HG03066 (cell line): ENCODE results near the gene HCN4.
"Not testable (repeated sequence)": the region's sequence is repeated elsewhere in the genome, so short reads cannot be mapped to it uniquely, and the experiment has no call there.

Source experiments
- ATAC-seq: cut with Tn5 transposase; IDR thresholded peaks from one replicate; pipeline ENCODE4 v1.9.1; 2021; ENCODE audit warnings: low read depth; ENCODE audit not compliant: unreplicated experiment

HCN4 gene

DNA sequence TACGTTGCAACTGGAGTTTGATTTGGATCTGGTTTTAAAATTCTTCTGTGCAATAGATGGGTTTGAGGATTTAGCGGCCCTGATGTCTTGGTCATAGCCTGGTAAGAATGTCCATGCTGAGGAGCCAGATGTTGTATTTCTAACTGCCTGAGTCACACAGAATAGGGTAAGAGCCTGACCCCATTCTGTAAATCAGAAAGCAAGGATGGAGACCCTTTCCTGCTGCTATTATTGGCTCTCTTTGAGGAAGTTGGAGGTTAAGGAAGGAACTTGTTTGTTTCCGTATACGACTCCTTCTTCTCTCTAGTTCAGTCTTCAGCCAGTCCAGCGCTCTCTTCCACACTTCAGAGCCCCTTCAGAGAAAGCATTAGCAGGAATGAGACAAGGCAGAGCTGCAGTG is 65.1 kb downstream of the HCN4 start:
- ATAC-seq: no peak

DNA sequence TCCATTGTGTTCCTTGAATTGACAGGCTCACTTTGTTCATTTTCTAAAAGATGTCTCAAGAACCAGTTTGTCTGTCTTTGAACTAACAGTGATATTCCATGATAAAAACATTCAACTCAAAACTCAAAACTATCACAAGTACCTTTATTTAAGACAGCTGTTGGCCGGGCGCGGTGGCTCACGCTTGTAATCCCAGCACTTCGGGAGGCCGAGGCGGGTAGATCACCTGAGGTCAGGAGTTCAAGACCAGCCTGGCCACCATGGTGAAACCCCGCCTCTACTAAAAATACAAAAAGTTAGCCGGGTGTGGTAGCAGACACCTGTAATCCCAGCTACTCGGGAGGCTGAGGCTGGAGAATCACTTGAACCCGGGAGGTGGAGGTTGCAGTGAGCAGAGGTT is 68.5 kb downstream of the HCN4 start:
- not testable (repeated sequence) for ATAC-seq

DNA sequence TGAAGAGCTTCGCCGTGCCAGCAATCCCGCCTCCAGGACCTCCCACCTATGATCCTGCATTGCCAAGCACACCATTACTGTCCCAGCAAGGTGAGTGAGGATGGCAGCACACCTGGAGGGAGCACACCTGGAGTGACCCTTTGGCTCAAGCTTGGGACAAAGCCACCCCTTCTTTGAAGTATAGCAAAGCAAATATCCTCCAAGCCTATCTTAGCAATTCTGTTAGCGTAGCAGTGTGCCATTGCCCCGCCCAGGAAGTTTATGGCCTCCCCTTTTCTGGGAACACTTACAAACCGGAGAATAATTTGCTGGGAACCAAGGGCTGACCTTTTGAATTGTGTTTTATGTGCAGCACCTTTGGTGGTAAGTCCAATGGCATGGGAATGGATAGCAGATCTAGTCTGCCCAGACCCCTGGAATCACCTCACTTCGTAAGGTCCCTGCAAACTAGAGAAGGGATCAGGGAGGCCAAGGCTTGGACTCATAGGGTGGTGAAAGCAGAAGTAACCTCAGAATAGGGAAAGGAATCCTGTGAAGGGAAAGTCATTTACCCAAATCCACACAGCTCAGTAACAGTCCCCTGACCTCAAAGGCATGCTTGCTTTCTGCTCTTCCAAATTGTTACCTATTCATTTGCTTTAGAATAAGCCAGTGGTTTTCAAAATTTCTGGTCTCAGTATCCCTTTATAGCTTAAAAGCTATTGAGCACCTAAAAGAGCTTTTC is 70.1 kb downstream of the HCN4 start:
- ATAC-seq: no peak

DNA sequence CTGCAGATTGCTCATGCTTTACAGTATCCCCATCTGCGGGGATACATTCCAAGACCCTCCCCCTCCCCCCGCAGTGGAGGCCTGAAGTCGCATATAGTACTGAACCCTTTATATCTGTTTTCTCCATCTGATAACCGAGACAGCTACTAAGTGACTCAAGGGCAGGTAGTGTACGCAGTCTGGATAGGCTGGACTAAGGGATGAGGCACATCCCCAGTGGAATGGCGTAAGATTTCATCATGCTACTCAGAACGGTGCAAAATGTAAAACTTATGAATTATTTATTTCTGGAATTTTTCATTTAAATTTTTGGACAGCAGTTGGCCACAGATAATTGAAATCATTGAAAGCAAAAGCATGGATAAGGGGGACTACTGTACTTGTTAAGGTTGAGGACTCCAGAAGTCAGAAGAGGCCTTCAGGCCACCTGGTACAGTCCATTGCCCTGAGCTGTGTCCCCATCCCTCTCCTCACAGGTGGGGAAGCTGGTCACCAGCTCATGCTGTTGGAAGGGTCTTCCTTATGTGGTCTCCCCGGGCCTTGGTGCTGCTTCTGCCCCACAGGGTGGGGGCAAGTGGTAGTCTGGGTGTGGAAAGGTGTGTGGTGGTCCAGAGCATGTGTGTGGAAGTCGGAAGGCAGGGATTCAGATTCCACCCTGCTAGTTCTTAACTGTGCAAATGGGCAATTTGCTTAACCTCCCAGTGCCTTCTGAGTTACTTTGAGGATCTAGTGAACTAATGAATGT is 72.0 kb downstream of the HCN4 start:
- ATAC-seq: no peak

DNA sequence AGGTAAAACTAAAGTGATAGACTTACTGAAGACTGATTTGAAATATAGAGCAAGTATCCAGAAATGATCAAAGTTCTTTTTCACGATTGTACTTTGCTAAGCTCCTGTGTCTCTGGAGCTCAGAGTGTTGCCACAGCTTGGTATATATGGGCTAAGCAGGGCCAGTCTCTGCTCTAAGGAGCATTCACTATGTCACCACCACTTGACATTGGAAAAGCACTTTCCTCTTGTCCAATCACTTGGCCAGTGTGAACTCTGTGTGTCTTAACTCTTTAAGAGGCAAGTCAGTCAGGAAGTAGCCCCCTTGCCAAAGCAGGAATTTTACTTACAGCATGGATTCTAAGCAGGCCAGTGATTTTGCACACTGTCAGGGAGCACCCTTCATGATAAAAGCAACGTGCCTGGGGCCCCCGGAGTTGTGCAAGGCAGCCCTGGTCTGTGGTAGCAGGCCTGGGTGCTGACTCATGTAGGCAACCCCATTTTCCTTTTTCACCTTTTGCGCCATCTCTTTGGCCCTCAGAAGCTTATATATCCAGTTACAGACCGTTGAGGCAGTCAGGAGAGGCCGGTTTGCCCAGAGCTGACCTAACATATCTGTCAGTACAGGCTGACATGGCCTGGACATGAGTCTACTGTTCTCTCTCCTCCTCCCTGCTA is 73.0 kb downstream of the HCN4 start:
- no peak for ATAC-seq

DNA sequence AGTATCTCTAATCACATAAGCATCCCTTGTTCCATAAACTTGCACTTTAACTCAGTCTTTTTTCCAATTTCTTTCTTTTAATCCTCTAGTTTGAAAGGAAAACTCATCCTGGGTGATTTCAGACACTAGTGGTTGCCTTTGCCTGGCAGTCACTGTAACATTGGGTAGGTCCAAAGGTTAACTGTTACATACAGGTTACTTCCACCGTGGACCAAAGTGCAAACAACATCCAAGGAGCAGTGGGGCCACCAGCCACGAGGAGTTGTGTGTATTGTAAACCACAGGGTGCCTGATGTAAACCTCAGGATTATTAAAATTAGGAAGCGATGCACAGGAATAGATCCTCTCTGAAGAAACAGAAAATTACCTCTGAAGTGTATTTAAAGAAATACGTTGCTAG is 75.0 kb downstream of the HCN4 start:
- no peak for ATAC-seq

DNA sequence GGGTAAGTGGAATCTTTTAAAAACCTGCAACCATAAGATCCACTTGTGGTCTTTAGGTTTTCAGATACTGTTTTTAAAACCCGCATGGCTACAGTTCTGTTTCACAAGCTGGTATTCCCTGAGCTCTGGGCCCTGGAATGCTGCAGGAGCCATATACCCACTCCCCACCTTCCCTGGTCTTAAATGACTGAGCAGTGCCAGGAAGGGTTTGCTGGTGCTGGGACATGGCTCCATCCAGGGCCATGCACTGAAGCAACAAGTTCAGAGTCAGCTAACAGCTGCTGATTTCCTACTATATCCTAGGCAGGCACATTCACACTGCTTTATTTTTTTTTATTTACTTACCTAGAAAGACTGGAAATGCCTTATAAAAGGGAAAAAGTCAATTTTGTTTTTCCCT is 77.3 kb downstream of the HCN4 start:
- ATAC-seq: no peak

DNA sequence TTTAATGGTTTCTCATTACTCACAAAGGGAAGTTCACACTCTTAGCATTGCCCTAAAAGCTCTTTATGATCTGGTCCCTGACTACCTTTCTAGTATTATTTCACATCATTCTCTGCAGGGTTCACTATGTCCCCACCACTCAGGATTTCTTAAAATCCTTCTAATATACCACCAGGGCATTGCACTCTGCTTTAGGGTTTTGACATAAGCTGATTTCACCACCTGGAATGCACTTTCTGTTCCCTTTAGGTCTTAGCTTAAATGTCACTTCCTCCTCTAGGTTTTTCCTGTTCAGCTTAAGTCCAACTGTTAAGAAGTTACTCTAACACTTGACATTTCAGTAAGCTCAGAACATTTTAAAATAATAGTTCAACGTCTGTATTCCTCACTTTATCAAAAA is 81.7 kb downstream of the HCN4 start:
- no peak for ATAC-seq

DNA sequence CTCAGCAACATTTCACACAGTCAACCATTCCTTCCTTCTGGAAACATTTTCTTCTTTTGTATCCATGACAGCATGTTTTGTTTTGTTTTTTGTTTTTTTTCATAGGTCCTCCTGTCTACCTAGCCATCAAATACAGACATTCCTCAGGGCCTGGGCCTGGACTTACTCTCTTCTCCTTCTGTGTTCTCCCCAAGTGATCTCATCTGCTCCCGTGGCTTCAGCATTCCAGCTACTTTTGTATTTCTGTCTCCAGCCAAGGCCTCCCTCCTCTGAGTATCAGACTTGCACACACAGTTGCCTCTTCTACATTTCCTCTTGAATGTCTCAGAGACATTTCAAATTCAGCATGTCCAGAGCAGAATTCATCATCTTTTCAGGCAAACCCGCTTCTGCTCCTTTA is 82.4 kb downstream of the HCN4 start:
- no peak for ATAC-seq

DNA sequence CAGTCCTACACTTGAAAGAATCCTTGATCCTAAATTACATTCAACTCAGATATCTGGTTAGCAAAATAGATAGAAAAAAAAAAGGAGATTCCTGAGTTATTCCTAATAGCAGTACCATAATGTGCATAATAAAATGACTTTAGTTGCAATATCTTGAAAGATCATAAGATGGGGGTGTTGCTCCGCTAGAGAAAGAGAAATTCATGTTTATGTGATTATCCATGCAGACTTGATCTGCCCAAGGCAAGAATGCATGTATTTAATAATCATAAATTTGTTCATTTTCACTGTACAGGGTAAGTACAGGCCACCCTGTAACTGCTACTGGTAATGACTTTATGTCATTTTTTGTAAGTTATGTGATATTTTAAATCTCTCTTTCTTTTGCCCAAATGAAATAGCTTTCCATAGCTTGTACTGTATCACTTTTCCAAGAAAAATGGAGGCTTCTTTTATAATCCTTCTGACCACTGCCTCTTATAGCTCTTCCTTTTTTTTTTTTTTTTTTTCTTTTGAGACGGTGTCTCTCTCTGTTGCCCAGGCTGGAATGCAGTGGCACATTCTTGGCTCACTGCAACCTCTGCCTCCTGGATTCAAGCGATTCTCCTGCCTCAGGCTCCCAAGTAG is 84.6 kb downstream of the HCN4 start:
- no peak for ATAC-seq

DNA sequence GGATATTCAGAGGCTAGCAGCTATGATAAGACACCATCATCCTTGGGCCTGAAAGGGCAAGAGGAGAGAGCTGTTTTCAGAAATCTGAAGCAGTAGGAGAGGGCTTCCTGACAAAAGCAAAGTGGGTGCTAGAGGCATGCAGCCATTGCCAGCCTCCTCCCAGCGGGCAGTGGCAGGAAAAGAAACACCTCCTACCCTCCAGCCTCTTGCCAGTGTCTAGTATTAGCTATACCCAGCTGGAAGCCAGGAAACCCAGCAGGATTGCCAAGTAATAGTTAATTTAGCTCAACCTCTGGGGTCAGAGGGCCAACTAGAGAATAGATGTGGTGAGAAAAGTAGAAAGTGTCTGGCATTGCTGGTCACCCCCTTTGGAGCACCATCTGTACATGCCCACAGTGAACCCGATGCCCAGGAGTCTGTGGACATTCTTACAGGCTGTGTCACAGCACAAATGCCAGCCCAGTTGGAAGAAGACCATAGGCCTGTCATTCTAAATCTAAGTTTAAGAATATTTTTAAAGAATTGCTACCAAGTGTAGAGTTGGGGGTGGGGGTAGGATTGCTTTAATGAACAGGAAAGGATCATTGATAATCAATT is 85.3 kb downstream of the HCN4 start:
- ATAC-seq: no peak

DNA sequence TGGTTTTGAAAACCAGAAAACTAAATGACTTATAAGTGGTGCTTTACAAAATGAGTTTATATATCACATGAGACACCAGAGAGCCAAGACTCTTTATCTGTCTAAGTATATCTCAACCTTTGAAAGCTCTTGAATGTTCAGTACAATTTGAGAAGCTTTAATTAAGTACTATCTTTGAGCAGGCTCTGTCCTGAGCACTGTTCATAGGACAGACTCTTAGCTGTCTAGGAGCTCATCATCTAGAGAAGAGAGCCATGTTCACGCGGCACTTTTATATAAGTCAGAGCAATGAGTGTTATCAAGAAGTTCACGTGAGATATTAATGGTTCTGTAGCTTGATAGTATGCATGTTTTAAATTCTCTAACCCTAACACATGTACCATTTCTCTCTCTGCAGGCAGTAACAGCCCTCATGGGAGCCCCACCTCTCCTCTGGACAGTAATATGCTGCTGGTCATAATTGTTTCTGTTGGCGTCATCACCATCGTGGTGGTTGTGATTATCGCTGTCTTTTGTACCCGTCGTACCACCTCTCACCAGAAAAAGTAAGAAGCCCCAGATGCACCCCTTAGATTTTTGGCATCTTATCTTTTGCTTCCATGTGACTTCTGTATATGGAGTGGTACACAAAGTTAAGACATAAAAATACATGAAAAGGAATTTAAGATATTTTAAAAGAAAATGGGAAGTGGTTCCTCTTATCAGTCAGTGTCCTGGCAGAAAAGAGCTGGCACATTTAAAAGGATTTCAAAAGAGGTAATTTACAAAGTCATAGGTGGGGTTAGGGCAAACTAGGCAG is 86.0 kb downstream of the HCN4 start:
- ATAC-seq: no peak

DNA sequence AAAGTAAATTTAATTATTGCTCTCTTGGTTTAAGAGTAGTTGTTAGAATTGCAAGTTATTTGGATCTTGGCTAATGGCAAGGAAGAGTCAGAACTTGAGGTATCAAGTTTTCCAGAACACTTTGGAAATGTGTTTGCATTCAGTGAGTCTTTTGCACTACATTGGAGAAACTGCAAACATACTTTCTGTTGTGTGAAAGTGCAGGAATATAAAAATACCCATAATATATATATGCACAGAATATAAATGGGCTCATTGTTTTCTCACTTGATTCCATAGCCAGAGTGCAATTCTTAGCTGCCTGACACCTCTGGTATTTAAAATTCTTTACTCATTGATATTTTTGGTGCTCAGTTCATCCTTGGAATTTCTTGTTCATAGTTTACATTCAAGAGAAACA is 92.9 kb downstream of the HCN4 start:
- ATAC-seq: no peak

DNA sequence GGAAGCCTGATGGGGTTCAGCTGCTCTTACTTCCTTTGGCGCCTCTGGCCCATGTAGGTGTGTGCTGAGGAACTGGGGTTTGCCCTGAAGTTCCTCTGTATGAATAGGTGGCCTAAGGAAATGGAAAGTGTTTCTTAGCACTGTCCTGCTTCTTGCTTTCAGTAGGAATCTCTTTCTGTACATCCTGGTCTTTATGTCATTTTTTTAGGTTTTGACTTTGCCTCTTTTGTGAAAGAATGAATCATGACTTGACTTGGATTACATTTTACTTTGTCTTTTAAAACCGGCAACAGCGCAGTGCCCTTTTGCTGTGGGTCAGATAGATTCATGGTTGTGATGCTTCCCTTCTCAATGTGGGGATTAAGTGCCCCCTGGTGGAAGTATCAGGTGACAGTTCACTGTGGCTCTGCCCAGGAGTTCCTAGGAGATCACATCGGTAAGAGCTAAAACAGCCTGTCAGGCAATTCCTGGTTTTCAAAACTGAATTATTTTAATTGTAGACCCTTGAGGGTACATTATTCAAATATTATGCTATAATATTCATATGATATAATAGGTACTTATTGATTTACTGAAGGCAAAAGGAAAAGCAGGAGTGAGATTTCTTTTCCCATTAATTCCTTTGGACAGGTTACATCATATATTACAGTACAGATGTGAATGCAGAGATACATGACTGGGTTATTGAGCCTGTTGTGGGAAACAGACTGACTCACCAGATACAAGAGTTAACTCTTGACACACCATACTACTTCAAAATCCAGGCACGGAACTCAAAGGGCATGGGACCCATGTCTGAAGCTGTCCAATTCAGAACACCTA is 95.4 kb downstream of the HCN4 start:
- ATAC-seq: no peak

DNA sequence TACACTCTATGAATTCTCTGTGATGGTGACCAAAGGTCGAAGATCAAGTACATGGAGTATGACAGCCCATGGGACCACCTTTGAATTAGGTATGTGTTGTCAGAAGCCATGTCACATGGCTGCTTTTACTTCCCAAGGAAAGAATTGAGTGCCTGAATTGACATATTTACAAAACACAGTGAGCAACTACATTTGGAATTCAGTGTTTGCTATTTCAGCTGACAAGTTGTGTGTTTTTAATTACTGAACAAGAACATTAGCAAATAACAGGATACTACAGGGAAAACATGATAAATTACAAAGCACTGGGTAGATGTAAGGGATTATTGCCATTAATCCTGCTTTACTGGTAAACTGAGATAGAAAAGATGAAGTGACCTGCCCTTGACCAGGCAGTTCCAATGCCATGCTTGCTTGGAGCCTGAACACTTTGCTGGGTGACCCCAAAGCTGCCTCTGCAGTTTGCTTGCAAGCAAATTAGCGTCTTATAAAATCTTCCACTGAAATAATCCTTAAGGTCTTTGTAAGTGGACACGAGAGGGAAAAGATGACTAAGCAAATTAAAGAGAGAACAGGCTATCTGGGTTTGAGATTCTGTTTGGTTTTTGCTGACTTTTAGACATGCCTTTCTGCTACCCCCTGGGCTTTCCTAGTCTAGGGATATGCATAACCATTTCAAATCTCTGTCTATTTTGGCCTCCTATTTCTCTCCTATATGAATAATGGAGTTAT is 98.2 kb downstream of the HCN4 start:
- ATAC-seq: no peak
